GM10847 (cell line): Measurements from ENCODE around the gene PGAM5.

ENCODE experiments used
- POLR2A ChIP-seq: IDR thresholded peaks from 2 replicates; pipeline ENCODE4 v1.6.1; 2011; ENCODE audit not compliant: insufficient read length; ENCODE audit errors: extremely low read depth

PGAM5 gene

DNA sequence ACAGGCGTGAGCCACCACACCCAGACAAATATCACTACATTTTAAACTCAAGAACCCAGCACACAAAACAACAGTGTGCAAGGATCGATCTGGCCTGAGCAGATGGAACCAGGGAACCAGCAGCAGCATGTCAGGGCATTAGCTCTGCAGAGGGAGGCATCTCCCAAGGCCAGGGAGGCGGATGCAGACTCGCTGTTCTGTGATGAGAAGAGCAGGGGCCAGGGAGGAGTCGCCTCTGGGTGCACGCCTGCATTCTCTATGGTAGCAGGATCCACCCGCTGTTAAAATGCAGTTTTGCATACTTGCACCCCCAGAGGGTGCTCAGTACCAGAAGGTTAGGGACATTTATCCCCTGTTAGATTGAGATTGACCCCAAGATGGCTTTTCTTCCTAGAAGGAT, 17.9 kb downstream of the PGAM5 start:
- no peak for TF ChIP-seq POLR2A

GRCh38 chr12:132729541-132730320, 19.1 kb downstream of the PGAM5 start:
- no peak for TF ChIP-seq POLR2A

- no peak for TF ChIP-seq POLR2A
Observed at GRCh38 chr12:132730353-132730752, 19.7 kb downstream of the PGAM5 start.

DNA sequence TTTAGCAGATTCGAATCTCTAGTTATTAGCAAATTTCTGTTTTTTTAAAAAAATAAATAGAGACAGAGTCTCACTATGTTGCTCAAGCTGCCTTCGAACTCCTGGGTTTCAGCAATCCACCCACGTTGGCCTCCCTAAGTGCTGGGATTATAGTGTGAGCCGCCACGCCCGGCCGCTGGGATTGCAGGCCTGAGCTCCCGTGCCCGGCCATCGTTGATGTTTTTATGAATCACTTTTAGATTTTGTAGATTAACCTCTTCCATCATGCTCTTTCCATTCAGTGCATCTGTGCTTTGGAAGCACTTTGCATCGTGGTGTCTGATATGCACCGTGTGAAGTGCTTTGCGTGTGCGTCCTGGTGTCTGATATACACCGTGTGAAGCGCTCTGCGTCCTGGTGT, 20.9 kb downstream of the PGAM5 start:
- no peak for TF ChIP-seq POLR2A

- TF ChIP-seq POLR2A, result no peak
Observed at GRCh38 chr12:132734206-132734605, 23.6 kb downstream of the PGAM5 start.

DNA sequence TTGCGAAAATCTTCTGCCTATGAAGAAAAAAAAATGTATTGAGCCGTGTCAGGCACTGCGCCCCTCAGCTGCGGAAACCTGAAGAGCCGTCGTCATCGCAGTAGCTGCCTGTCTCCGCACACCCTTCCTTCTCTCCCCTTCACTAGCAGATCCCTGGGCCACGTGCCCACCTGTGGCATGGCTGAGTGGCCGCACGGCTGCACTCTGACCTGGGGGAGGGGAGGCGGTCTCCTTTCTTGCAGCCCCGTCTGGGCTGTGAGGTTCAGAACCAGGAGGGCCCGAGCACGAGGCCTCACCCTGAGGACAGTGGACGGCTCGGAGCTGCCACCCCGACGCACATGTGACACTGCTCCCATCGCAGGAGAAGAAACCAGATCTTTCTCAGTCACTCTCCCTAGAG, 24.9 kb downstream of the PGAM5 start:
- TF ChIP-seq POLR2A, result no peak

- no peak for TF ChIP-seq POLR2A
Observed at GRCh38 chr12:132736378-132736777, 25.7 kb downstream of the PGAM5 start.

- no peak for TF ChIP-seq POLR2A
Observed at GRCh38 chr12:132736913-132737312, 26.3 kb downstream of the PGAM5 start.

GRCh38 chr12:132739600-132740312, 29.1 kb downstream of the PGAM5 start:
- TF ChIP-seq POLR2A, result no peak

DNA sequence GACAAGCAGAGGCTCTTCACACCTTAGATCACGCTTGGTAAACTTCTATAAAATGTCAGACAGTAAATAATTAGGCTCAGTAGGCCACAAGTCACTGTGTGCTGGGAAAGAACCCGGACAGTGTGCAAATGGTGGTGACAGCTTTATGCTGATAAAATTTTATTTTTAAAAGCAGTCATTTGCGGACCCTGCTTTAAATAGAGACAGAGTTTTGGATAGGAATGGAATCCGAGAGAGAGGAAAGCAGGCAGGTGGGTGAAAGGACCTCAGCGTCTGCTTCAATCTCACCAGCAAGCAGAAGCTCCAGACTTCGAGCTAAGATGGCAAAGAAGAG, 29.6 kb downstream of the PGAM5 start:
- no peak for TF ChIP-seq POLR2A

- TF ChIP-seq POLR2A, result no peak
Observed at GRCh38 chr12:132740652-132741051, 30.0 kb downstream of the PGAM5 start.

DNA sequence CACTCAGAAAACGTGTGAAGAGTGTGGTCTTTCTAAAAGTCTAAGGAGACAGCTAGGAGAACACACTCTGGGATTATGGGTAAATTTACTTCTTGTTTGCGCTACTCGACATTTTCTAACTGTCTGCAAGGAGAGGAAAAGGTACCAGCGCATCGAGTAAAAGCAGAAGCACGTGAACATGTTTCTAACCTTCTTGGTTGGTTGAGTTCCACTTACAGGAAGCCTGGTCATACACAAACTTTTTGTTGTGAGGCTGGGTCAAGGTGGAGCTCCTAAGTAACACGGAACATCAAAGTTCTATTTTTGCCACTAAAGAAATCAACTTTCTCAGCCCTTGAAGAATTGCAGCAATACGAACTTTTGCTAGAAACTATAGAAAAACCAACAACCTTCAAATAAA, 31.0 kb downstream of the PGAM5 start:
- TF ChIP-seq POLR2A, result no peak

DNA sequence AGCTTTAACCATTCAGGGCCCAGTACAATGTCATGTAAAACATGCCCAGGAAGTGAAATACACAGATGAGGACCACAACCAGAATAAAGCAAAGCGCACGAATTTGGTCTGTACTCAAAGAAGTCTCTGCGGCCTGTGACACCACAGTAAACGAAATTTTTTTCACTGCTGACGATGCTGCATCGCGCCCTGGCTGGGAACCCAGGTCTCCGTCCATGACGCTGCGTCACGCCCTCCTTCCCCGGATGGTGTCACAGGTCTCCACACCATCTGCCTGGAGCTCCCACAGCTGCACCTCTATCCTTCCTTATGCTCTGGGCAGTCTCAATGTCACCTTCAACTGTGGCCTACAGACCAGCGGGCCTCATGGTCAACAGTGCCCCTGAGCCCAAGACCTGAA, 33.2 kb downstream of the PGAM5 start:
- no peak for TF ChIP-seq POLR2A

- TF ChIP-seq POLR2A, result no peak
Observed at GRCh38 chr12:132746613-132747012, 36.0 kb downstream of the PGAM5 start.

- TF ChIP-seq POLR2A, result no peak
Observed at GRCh38 chr12:132747395-132747794, 36.8 kb downstream of the PGAM5 start.

DNA sequence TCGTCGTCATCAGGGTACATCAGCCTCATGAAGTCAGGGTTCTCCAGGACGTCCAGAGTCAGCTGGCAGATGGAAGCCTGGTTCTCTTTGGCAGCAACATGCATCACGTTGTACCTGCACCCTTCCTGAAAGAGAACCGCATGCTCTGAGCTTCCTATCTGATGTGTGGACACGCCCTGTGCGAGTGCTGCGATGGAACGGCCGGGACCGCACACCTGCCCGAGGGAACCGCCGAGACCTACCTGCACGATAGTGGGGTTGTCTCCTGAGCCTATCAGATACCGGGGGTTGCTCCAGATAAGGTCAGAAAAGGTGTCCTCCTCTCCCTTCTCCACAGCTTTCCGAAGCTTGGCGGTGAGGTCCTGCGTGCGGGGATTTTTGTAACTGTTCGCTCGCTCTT, 37.3 kb downstream of the PGAM5 start:
- TF ChIP-seq POLR2A, result no peak

GRCh38 chr12:132748319-132748718, 37.7 kb downstream of the PGAM5 start:
- no peak for TF ChIP-seq POLR2A
